Activated CD8-positive, alpha-beta memory T cell treated with anti-CD3 and anti-CD28 coated beads for 24 hours (primary cell): ENCODE measurements around the gene MROH7.

Source experiments
- DNase-seq: peaks from one replicate; pipeline ENCODE4 v3.0.0-alpha.2; 2020

The MROH7 gene

GRCh38 chr1:54653036-54653435 is 11.4 kb downstream of the MROH7 start:
- DNase-seq, result no peak

DNA sequence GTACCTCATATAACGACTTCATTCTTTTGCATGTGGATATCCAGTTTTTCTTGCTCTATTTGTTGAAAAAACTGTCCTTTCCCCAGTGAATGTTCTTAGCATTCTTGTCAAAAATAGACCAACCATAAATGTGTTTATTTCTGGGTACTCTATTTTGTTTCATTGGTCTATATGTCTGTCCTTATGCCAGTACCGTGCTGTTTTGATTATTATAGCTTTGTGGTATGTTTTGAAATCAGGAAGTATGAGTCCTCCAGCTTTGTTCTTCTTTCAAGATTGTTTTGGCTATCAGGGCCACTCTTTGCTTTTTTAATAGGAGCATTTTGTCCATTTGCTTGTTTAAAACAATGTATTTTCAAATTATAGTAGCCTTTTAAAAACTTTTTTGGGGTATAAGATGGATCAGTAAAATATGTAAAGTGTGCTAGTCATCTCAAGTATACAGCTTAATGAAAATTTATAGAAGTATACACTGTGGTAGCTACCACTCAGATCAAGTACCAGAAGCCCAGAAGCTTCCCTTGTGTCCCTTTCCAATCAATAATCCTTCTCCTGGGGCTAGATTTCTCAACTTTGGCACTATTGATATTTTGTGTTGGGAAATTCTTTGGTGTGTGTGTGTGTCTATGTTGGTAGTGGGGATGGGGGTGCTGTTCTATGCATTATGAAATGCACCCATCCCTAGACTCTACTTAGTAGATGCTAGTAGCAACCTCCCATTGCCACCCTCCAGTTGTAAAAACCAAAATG is 16.8 kb downstream of the MROH7 start:
- no peak for DNase-seq

DNA sequence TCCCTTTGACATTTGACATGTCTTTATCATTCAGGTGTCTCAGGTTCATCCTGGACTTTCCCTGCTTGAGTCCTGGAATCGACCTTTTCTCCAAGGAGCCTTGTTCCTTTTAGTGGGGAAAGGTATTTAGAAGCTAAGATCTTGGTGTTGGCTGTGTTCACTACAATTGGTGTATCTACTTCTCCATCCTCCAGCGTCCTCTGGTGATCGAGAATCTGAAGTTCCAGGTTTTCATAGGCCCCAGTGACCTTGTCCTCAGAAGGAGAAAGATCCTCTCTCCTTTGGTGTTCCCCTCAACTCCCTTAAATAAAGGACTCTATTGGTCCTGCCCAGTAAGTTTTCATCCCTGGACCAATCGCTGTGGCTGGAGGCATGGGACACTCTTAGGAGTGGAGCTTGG is 22.1 kb downstream of the MROH7 start:
- no peak for DNase-seq

DNA sequence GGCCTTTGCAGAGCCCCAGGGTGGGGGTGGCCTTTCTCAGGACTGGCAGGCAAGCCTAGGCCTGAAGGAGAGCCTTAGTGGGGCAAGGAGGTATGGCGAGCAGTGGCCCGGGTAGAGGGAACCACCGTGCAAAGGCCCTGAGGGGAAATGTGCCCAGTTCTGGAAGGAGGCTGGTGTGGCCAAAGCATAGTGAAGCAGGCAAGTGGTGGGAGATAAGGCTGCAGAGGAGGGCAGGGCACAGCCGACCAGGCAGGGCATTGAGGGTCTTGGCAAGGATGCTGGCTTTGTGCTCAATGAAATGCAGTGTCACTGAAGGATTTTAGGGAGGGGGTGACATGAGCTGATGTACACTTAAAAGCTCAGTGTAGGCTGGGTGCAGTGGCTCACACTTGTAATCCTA is 22.8 kb downstream of the MROH7 start:
- DNase-seq, result no peak

GRCh38 chr1:54665852-54666251 is 24.3 kb downstream of the MROH7 start:
- no peak for DNase-seq

GRCh38 chr1:54666333-54666732 is 24.7 kb downstream of the MROH7 start:
- no peak for DNase-seq

GRCh38 chr1:54667797-54668196 is 26.2 kb downstream of the MROH7 start:
- DNase-seq, result no peak

DNA sequence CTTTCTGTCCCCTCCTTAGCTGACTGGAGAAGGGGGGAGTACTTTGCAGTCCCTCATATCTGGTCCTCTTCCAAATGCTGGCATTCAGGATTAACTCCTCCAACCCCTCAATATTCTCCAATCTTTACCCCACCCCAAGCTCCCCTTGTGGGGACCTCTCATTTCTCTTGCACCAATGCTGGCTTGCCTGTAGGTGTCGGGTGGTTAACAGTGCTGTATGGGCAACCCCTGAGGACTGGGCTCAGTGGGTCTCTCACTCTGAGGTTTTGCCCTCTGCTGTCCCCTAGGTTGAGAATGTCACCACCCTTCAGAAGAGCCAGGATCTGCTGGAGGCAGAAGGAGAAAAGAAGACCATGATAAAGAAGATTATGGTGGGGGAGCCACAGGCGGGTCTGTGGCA is 27.0 kb downstream of the MROH7 start:
- no peak for DNase-seq

- peak; percentile 85 for DNase-seq
These were observed 30.5 kb downstream of the MROH7 start for GRCh38 chr1:54671985-54672608.

DNA sequence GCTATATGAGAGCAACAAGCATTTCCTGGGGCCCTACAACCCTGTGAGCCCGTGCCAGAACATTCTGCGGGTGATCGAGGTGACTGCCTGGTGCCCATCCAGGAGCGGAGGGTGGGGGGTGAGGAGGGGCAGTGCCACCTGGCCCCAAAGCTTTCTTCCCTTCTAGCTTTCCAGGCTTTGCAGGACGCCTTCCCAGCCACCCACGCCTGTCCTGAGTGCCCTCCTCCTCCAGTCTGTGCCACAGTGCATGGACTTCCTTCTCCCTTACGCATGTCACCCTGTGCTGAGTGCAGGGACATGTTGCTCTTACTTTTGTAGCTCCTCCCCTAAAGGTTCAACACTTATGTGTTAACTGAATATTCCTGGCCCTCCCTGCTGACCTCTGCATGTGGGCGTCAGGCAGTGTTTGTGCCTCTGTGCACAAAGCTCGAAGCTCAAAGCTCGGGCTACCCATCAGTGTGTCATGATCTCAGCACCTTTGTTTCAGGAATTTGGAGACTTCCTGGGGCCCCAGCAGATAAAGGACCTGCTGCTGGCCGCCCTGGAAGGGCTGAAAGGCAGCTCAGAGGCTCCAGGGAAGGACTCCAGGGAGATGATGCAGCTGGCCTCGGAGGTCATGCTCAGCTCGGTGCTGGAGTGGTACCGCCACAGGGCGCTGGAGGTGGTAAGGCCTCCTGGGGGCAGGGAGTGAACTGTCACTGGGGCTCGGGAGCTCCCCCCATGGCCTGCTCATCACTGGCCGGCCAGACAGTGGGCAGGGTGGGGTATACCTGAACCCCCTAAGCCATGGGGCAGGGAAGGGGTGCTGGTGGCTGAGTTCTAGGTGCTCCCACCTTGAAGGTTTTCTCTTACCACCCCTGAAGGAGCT is 37.4 kb downstream of the MROH7 start:
- DNase-seq, result no peak

- DNase-seq, result no peak
These were observed 38.1 kb downstream of the MROH7 start for GRCh38 chr1:54679706-54680105.

DNA sequence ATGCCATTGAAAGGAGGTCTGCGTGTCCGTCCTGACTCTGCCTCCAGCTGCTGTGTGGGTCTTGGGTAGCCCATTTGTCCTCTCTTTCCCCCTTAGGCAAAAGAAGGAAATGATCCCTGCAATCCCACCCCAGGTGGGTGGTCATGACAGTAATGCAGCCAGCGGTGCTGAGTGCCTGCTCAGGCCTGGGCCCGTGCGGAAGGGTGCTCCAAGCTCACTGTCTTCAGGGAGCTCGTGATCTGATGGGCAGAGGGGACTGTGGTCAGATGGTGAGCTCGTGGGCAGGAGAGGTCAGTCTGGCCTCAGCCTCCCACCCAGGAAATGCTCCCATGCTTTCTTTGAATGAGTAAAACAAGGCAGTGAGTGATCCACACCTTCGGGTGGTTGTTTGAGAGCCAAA is 38.8 kb downstream of the MROH7 start:
- no peak for DNase-seq

DNA sequence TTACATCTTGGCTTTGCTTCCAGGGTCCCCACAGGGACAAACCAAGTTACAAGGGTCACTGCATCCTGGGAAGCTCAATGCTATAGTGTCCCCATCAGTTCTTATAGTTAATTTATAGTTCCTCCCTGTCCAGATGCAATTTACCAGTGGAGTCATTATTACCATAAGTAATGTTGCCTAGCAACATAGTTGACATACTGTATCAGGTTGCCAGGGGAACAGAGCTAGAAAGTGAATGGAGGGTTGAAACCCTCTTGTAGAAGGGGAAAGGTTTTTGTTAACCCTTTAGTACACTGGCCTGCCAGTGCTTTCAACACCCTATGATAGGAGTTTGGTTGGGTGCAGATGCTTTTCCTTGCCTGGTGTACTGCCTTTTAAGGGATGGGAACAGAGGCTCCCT is 39.8 kb downstream of the MROH7 start:
- no peak for DNase-seq

DNA sequence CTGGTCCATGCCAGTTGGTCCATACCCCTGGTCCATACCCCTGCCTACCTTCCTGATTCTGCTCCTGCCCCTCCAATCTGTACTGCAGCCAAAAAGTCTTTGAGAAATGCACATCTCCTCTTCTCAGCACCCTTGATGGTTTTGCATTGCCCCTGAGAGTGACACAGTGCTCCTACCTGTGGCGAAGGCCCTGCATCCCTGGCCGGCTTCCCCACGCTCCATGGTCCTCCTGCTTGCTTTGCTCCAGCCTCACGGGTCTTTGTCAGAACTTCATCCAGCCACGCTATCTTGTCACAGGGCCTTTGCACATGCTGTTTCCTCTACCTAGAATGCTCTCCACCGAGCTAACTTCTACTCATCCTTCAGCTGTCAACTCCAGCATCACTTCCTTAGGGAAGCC is 41.9 kb downstream of the MROH7 start:
- no peak for DNase-seq

GRCh38 chr1:54685335-54685905 is 43.8 kb downstream of the MROH7 start:
- DNase-seq, result no peak

GRCh38 chr1:54686155-54686554 is 44.6 kb downstream of the MROH7 start:
- DNase-seq, result no peak

GRCh38 chr1:54694771-54695170 is 53.2 kb downstream of the MROH7 start:
- no peak for DNase-seq

DNA sequence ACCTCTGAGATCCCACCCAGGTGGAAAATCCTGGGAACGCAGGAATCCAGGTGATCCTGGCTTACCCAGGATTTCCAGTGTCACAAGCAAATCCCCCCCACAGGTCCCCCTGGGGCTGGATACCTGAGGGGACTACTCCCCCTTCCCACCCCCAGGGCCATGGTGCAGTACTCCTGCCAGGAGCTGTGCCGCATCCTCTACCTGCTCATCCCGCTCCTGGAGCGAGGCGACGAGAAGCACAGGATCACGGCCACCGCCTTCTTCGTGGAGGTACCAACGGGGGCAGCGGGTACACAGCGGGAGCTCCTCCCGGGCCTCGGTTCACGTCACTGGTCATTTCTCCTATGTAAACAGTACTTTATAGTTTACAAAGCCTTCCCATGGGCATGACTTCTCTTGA is 53.6 kb downstream of the MROH7 start:
- no peak for DNase-seq

- no peak for DNase-seq
These were observed 54.2 kb downstream of the MROH7 start for GRCh38 chr1:54695764-54696163.

DNA sequence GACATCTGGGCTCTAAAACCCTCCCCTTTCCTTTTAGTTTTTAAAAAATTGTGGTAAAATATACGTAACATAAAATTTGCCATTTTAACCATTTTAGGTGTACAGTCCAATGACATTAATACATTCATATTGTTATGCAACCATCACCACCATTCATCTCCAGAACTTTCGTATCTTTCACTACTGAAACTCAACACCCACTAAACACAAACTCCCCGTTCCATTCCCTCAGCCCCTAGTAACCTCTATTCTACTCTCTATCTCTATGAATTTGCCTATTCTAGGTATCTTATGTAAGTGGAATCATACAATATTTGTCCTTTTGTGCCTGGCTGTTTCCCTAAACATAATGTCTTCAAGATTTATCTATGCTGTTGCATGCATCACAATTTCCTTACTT is 54.7 kb downstream of the MROH7 start:
- no peak for DNase-seq

DNA sequence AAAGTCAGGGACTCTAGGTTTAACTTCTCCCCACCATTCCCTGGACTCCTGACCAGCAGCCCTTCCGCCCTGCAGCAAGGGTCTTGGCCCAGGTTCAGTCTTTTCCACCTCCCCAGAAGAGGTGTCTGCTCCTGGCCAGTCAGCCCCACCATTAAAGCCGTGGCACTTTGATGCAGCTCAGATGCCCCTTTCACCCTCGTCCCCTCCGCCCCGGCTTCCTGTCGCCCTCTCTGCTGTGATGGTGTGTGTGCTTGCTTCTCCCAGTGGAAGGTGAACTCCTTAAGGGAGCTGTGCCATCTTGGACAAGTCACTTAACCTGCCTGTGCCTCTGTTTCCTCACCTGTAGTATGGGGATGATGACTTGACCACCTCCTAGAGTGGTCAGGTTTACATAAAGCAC is 56.3 kb downstream of the MROH7 start:
- DNase-seq, result no peak

GRCh38 chr1:54698346-54698745 is 56.8 kb downstream of the MROH7 start:
- no peak for DNase-seq

- DNase-seq, result no peak
These were observed 58.4 kb downstream of the MROH7 start for GRCh38 chr1:54699936-54700525.
